H1 (cell line): ENCODE results near the gene DCBLD1. TPM values are rescaled to one million over a fixed set of nuclear protein-coding genes. Genes with fewer than 3 reads are reported as not detected.

Source experiments
- CTCF ChIA-PET: fragments of 300-600 bp; sonication (Branson Sonifier 250); formaldehyde crosslinking; loops from one replicate; lab custom pipeline; 2021; ENCODE audit not compliant: partially characterized antibody; lab: Charles Lee
- POLR2A ChIA-PET: fragments of 300-600 bp; sonication (Branson Sonifier 250); formaldehyde crosslinking; loops from one replicate; lab custom pipeline; 2021; ENCODE audit warnings: inconsistent platforms; ENCODE audit not compliant: partially characterized antibody; lab: Charles Lee
- DNase-seq, 2 experiments: peaks; one replicate each; pipeline versions ENCODE4 v3.0.0 to v3.0.0-alpha.2; 2010 to 2022; ENCODE audit warnings: low spot score in 2 of 2, low read depth in 1 of 2, mixed read lengths in 1 of 2
- FAIRE-seq: peaks from 2 replicates; lab custom pipeline; 2011; peaks lifted over from hg19 to GRCh38; lab: Jason Lieb, UNC
- H2AFZ ChIP-seq: 2 replicates; pipeline ENCODE4 v1.8.1; 2012; ENCODE audit warnings: low read length, inconsistent platforms
- H2AK5ac ChIP-seq: 2 replicates; pipeline ENCODE4 v1.6.1; 2013; ENCODE audit warnings: low read depth, low read length
- H2BK120ac ChIP-seq: replicated peaks from 2 replicates; pipeline ENCODE3; 2013; ENCODE audit warnings: low read depth, low read length, inconsistent platforms
- H2BK12ac ChIP-seq: 2 replicates; pipeline ENCODE4 v1.6.1; 2013; ENCODE audit warnings: low read depth, low read length
- H2BK15ac ChIP-seq: 2 replicates; pipeline ENCODE4 v1.6.1; 2013; ENCODE audit warnings: low read length
- H2BK20ac ChIP-seq: 2 replicates; pipeline ENCODE4 v1.6.1; 2013; ENCODE audit warnings: low read length
- H2BK5ac ChIP-seq: 2 replicates; pipeline ENCODE4 v1.6.1; 2013; ENCODE audit warnings: low read depth, low read length
- H3K14ac ChIP-seq: 2 replicates; pipeline ENCODE4 v1.6.1; 2013; ENCODE audit warnings: inconsistent platforms; ENCODE audit not compliant: insufficient read length
- H3K18ac ChIP-seq: 2 replicates; pipeline ENCODE4 v1.6.1; 2013; ENCODE audit warnings: low read length; ENCODE audit errors: extremely low read depth
- H3K23ac ChIP-seq: 2 replicates; pipeline ENCODE4 v1.6.1; 2013; ENCODE audit warnings: inconsistent platforms; ENCODE audit not compliant: insufficient read length
- H3K23me2 ChIP-seq: 2 replicates; pipeline ENCODE4 v1.6.1; 2013; ENCODE audit warnings: low read depth, low read length
- H3K27ac ChIP-seq: 2 replicates; pipeline ENCODE4 v1.6.1; 2011; ENCODE audit warnings: low read depth, low read length, inconsistent platforms
- H3K27me3 ChIP-seq, 4 experiments: replicated peaks in 1 of 4; 1 replicate in 1 of 4; 2 replicates in 3 of 4; pipeline versions ENCODE4 v1.6.1 to v1.8.1; 2011 to 2013; ENCODE audit warnings: low read length in 3 of 4, mild to moderate bottlenecking in 3 of 4, inconsistent platforms in 2 of 4, mixed read lengths in 2 of 4, moderate library complexity in 1 of 4; ENCODE audit not compliant: control insufficient read depth in 3 of 4, insufficient read depth in 3 of 4; ENCODE audit errors: extremely low read depth in 1 of 4
- H3K36me3 ChIP-seq, 4 experiments: 2 replicates each; pipeline versions ENCODE4 v1.6.1 to v1.8.1; 2011 to 2013; ENCODE audit warnings: mild to moderate bottlenecking in 4 of 4, low read length in 3 of 4, moderate library complexity in 2 of 4, control low read depth in 1 of 4, inconsistent platforms in 1 of 4; ENCODE audit not compliant: insufficient read depth in 4 of 4, control insufficient read depth in 2 of 4
- H3K4ac ChIP-seq: replicated peaks from 2 replicates; pipeline ENCODE3; 2013; ENCODE audit warnings: low read length, low read depth, mixed read lengths, inconsistent platforms; ENCODE audit not compliant: insufficient read length
- H3K4me1 ChIP-seq, 4 experiments: replicated peaks in 1 of 4; 1 replicate in 1 of 4; 2 replicates in 3 of 4; pipeline versions ENCODE4 v1.6.1 to v1.8.1; 2011 to 2013; ENCODE audit warnings: low read length in 3 of 4, inconsistent platforms in 2 of 4, mixed read lengths in 1 of 4; ENCODE audit not compliant: insufficient read depth in 4 of 4, control insufficient read depth in 3 of 4
- H3K4me2 ChIP-seq, 2 experiments: 2 replicates each; pipeline versions ENCODE4 v1.6.1 to v1.8.1; 2011 to 2013; ENCODE audit warnings: low read depth in 2 of 2, low read length in 2 of 2, control low read depth in 1 of 2, inconsistent platforms in 1 of 2, mild to moderate bottlenecking in 1 of 2; ENCODE audit not compliant: insufficient read depth in 1 of 2
- H3K4me3 ChIP-seq, 4 experiments: fragments of 200-600, 300-600 bp in 1 of 4; sonication (generic), shearing (Covaris generic), sonication (Bioruptor Twin) in 1 of 4; 2 replicates each; pipeline versions ENCODE4 v1.5.1 to v1.8.1; 2011 to 2016; ENCODE audit warnings: low read length in 4 of 4, low read depth in 3 of 4, control low read depth in 2 of 4, inconsistent platforms in 2 of 4, mild to moderate bottlenecking in 2 of 4, mixed read lengths in 1 of 4, moderate library complexity in 1 of 4; ENCODE audit not compliant: insufficient read depth in 2 of 4; ENCODE audit errors: extremely low read depth in 1 of 4
- H3K56ac ChIP-seq: replicated peaks from 2 replicates; pipeline ENCODE3; 2013; ENCODE audit warnings: low read depth, mild to moderate bottlenecking, mixed read lengths, low read length, inconsistent platforms; ENCODE audit not compliant: insufficient read length
- H3K79me1 ChIP-seq: 2 replicates; pipeline ENCODE4 v1.6.1; 2013; ENCODE audit warnings: low read depth, low read length, control low read depth
- H3K79me2 ChIP-seq, 2 experiments: 2 replicates each; pipeline versions ENCODE4 v1.6.1 to v1.8.1; 2012 to 2013; ENCODE audit warnings: low read length in 2 of 2, mild to moderate bottlenecking in 2 of 2, inconsistent platforms in 1 of 2; ENCODE audit not compliant: insufficient read depth in 2 of 2, control insufficient read depth in 1 of 2
- H3K9ac ChIP-seq, 4 experiments: replicated peaks in 1 of 4; 1 replicate in 1 of 4; 2 replicates in 3 of 4; pipeline versions ENCODE4 v1.6.1 to v1.8.1; 2011 to 2013; ENCODE audit warnings: low read depth in 3 of 4, low read length in 3 of 4, control low read depth in 2 of 4, mild to moderate bottlenecking in 2 of 4, moderate library complexity in 2 of 4, inconsistent platforms in 1 of 4; ENCODE audit errors: extremely low read depth in 1 of 4
- H3K9me3 ChIP-seq, 2 experiments: 2 replicates each; pipeline versions ENCODE4 v1.6.1 to v1.8.1; 2012 to 2013; ENCODE audit warnings: mild to moderate bottlenecking in 2 of 2, moderate library complexity in 2 of 2, control low read depth in 1 of 2, inconsistent platforms in 1 of 2, low read depth in 1 of 2, low read length in 1 of 2, mixed read lengths in 1 of 2; ENCODE audit not compliant: insufficient read depth in 2 of 2
- H4K20me1 ChIP-seq, 2 experiments: replicated peaks in 1 of 2; 2 replicates each; pipeline versions ENCODE3 to v1.8.1; 2011 to 2013; ENCODE audit warnings: inconsistent platforms in 2 of 2, low read length in 2 of 2, mild to moderate bottlenecking in 1 of 2; ENCODE audit not compliant: insufficient read depth in 2 of 2, control insufficient read depth in 1 of 2
- H4K5ac ChIP-seq: 2 replicates; pipeline ENCODE4 v1.6.1; 2013; ENCODE audit warnings: low read length, low read depth, mixed read lengths, inconsistent platforms; ENCODE audit not compliant: insufficient read length
- H4K8ac ChIP-seq: 2 replicates; pipeline ENCODE4 v1.8.0; 2013; ENCODE audit warnings: mild to moderate bottlenecking, moderate library complexity, low read length, inconsistent platforms; ENCODE audit not compliant: insufficient read depth; ENCODE audit errors: extremely low read depth
- H4K91ac ChIP-seq: replicated peaks from 2 replicates; pipeline ENCODE3; 2013; ENCODE audit warnings: low read length, mixed read lengths, inconsistent platforms; ENCODE audit not compliant: insufficient read length
- RBBP5 ChIP-seq: IDR thresholded peaks from 2 replicates; pipeline ENCODE4 v1.7.1; 2012; ENCODE audit warnings: low read depth, mild to moderate bottlenecking, inconsistent platforms, low read length, moderate library complexity, borderline replicate concordance
- WGBS, 2 experiments: shearing (Covaris generic) in 1 of 2; methylation state at CpG; one replicate each; pipeline versions ENCODE4 v1.1.6 to v1.1.7; 2013 to 2015; ENCODE audit warnings: low lambda C conversion rate in 2 of 2, mixed read lengths in 2 of 2, inconsistent platforms in 1 of 2, low coverage in 1 of 2, missing lambda C conversion rate in 1 of 2; ENCODE audit not compliant: insufficient replicate concordance in 2 of 2, insufficient coverage in 1 of 2, insufficient read length in 1 of 2; ENCODE audit errors: extremely low coverage in 1 of 2, missing lambda C conversion rate in 1 of 2; 5-methylcytosine and 5-hydroxymethylcytosine counted together
- polyA plus RNA-seq, 7 experiments: library from polyadenylated mRNA; depleted of rRNA in 3 of 7; stranded (reverse) in 5 of 7; unstranded in 2 of 7; fragments of >200 nt in 5 of 7; fragments of 200-250 nt in 2 of 7; gene quantifications; 1 replicate in 5 of 7; 2 replicates in 1 of 7; 4 replicates in 1 of 7; pipeline versions ENCODE4 v1.2.1 to v1.2.3, GENCODE V29; 2011 to 2013; ENCODE audit warnings: missing spikeins in 2 of 7, mixed read lengths in 2 of 7
- total RNA-seq: library from RNA; stranded (reverse); fragmentation: NEBNext Ultra II Directional; extraction: Animal tissue kit (Norgen Biotek cat#: 25700); gene quantifications from 2 replicates; pipeline ENCODE4 v1.2.1, GENCODE V29; 2021

The DCBLD1 gene
- total and polyA plus RNA-seq, 2 of the 8 experiments (the other 6 are each of a cell fraction or from before 2014, with no cell fraction given): 3.9 to 11.2 TPM

DNA sequence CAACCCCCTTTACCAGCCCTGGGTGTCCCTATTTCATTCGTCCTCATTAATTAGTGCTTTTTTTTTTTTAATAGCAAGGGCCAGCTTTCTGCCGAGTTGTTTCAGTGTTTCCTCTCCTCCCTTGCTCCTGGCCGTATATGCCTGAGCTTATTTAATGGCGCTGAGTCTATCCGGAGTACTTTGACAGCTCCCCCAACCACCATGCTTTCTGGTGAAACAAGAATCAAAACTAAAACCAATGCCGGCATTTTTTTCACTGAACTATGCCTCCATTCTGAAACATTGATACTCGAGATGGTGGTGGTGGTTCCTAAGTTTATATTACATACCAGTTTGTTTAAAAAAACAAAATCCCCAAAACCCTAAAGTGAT is 1.2 kb downstream of the DCBLD1 start:
- Histone ChIP-seq H3K56ac (no peak overlapping the region), H3K4me3 (peak overlapping the region; percentile 60 to 96 (median 71)), H3K4ac (no peak overlapping the region), H3K27me3 (peaks cover 0 to 27% (median 20%) of the 10 kb centered on the region in 4 experiments; a peak in 6 of 7 replicates), H4K5ac (no peak overlapping the region), H3K4me2 (peak overlapping the region; percentile 87 to 97), H2BK5ac (no peak overlapping the region), H3K4me1 (peaks cover 7 to 10% (median 8%) of the 10 kb centered on the region in 4 experiments), H4K91ac (no peak overlapping the region), H3K79me1 (no peaks in the 10 kb centered on the region), H3K27ac (no peak overlapping the region), H4K8ac (no peak overlapping the region), H2AK5ac (no peak overlapping the region), H2BK15ac (no peak overlapping the region), H3K23ac (no peak overlapping the region), H3K36me3 (peaks cover 0 to 3% (median 0%) of the 10 kb centered on the region in 4 experiments; a peak in 2 of 8 replicates), H3K9me3 (peaks cover 5 to 8% of the 10 kb centered on the region in 2 experiments; a peak in 2 of 4 replicates), H2BK20ac (no peak overlapping the region), H3K79me2 (no peaks in the 10 kb centered on the region), H3K14ac (no peak overlapping the region), H2BK12ac (no peak overlapping the region), H2BK120ac (no peak overlapping the region), H4K20me1 (no peaks in the 10 kb centered on the region), H3K23me2 (peaks cover 18% of the 10 kb centered on the region), H3K9ac (peak overlapping the region in 3 of 4 experiments; percentile 43 to 74 (median 69); a peak in 4 of 7 replicates), H2AFZ (0 out of 2 replicates have a peak overlapping the region, but pooled peaks have one; percentile 88), H3K18ac (no peak overlapping the region; the same call in 1 of the 2 replicates)
- ChIA-PET POLR2A (interaction anchor here (0.9 to 1.4 kb wide), 3 partner anchors 8 to 228 kb away, joined by 3 to 5 read pairs (median 3); no protein-coding TSS in a partner anchor), CTCF (interaction anchor here (0.7 to 8.2 kb wide), 4 partner anchors 10 to 122 kb away, joined by 3 to 58 read pairs (median 4); no protein-coding TSS in a partner anchor)
- no peak for FAIRE-seq
- 25% methylated on average over 7 of the region's 7 CpGs; no CpG with 5 or more reads in 1 of the 2 experiments for whole genome bisulfite sequencing, 2 experiments
- DNase-seq: no peak
- TF ChIP-seq RBBP5: no peak
